Neural crest cell (in vitro differentiated cells): Measurements from ENCODE around the gene KIAA0319L. TPM values are rescaled to one million over a fixed set of nuclear protein-coding genes. Genes with fewer than 3 reads are reported as not detected.
A peak's percentile ranks its signal among the peaks of the same experiment; 100 is the strongest.

Source experiments
- DNase-seq: peaks from one replicate; pipeline ENCODE4 v3.0.0; 2021; ENCODE audit warnings: low read depth, mixed read lengths, low spot score
- H3K27ac Mint-ChIP-seq: one replicate; pipeline ENCODE4 v1.8.0; 2021; ENCODE audit warnings: mild to moderate bottlenecking, mixed read lengths; ENCODE audit not compliant: unreplicated experiment
- H3K27me3 Mint-ChIP-seq: 2 replicates; pipeline ENCODE4 v1.8.0; 2021; ENCODE audit warnings: low read depth, mild to moderate bottlenecking, mixed read lengths
- H3K36me3 Mint-ChIP-seq: 2 replicates; pipeline ENCODE4 v1.8.0; 2021; ENCODE audit warnings: low read depth, mild to moderate bottlenecking, mixed read lengths
- H3K4me1 Mint-ChIP-seq: 2 replicates; pipeline ENCODE4 v1.8.0; 2021; ENCODE audit warnings: mixed read lengths
- H3K4me3 Mint-ChIP-seq: one replicate; pipeline ENCODE4 v1.8.0; 2021; ENCODE audit warnings: mild to moderate bottlenecking, mixed read lengths
- H3K9me3 Mint-ChIP-seq: 2 replicates; pipeline ENCODE4 v1.8.0; 2021; ENCODE audit warnings: mixed read lengths
- CTCF ChIP-seq: fragments of 200-600 bp; sonication (generic); conservative IDR thresholded peaks from 2 replicates; pipeline ENCODE4 v1.5.0; 2021; ENCODE audit warnings: antibody characterized with exemption, mild to moderate bottlenecking
- total RNA-seq: library from RNA; stranded (reverse); gene quantifications from 2 replicates; pipeline ENCODE4 v1.2.1, GENCODE V29; 2021

KIAA0319L gene
- total RNA-seq, 1 donor from 2014 or later = 54.2 TPM

- Mint-ChIP-seq H3K9me3 (no peaks in the 10 kb centered on the region), H3K4me1 (no peaks in the 10 kb centered on the region), H3K4me3 (peak overlapping the region; percentile 2), H3K27me3 (peaks cover 72% of the 10 kb centered on the region), H3K27ac (no peak overlapping the region), H3K36me3 (peaks cover 4% of the 10 kb centered on the region)
- no peak for DNase-seq
- no peak for TF ChIP-seq CTCF
Measured at GRCh38 chr1:35570589-35571137, 13.5 kb upstream of the KIAA0319L start.

GRCh38 chr1:35569936-35570335 lies 12.7 kb upstream of the KIAA0319L start:
- no peaks in the 10 kb centered on the region for H3K4me1 Mint-ChIP-seq
- H3K9me3 Mint-ChIP-seq = no peaks in the 10 kb centered on the region
- no peak overlapping the region for H3K4me3 Mint-ChIP-seq
- no peak for TF ChIP-seq CTCF
- no peak for DNase-seq
- peaks cover 64% of the 10 kb centered on the region for H3K27me3 Mint-ChIP-seq
- H3K36me3 Mint-ChIP-seq = no peaks in the 10 kb centered on the region
- no peak overlapping the region for H3K27ac Mint-ChIP-seq

GRCh38 chr1:35568975-35569395 lies 11.8 kb upstream of the KIAA0319L start:
- peak; percentile 72 for DNase-seq
- H3K4me3 Mint-ChIP-seq = no peak overlapping the region
- H3K27me3 Mint-ChIP-seq = peaks cover 57% of the 10 kb centered on the region
- no peaks in the 10 kb centered on the region for H3K36me3 Mint-ChIP-seq
- no peak overlapping the region for H3K27ac Mint-ChIP-seq
- no peaks in the 10 kb centered on the region for H3K4me1 Mint-ChIP-seq
- peak; percentile 94 for TF ChIP-seq CTCF
- H3K9me3 Mint-ChIP-seq = no peaks in the 10 kb centered on the region

GRCh38 chr1:35567947-35568558 lies 10.8 kb upstream of the KIAA0319L start:
- no peaks in the 10 kb centered on the region for H3K36me3 Mint-ChIP-seq
- H3K9me3 Mint-ChIP-seq = no peaks in the 10 kb centered on the region
- no peak overlapping the region for H3K27ac Mint-ChIP-seq
- TF ChIP-seq CTCF = no peak
- H3K4me1 Mint-ChIP-seq = no peaks in the 10 kb centered on the region
- peaks cover 48% of the 10 kb centered on the region for H3K27me3 Mint-ChIP-seq
- H3K4me3 Mint-ChIP-seq = no peak overlapping the region
- DNase-seq = no peak

- H3K9me3 Mint-ChIP-seq = no peaks in the 10 kb centered on the region
- no peak for TF ChIP-seq CTCF
- peaks cover 25% of the 10 kb centered on the region for H3K27me3 Mint-ChIP-seq
- H3K27ac Mint-ChIP-seq = no peak overlapping the region
- no peak for DNase-seq
- peaks cover 9% of the 10 kb centered on the region for H3K4me1 Mint-ChIP-seq
- no peak overlapping the region for H3K4me3 Mint-ChIP-seq
- H3K36me3 Mint-ChIP-seq = no peaks in the 10 kb centered on the region
Measured at GRCh38 chr1:35565742-35566133, 8.5 kb upstream of the KIAA0319L start.
